GM19397 (cell line): ENCODE data around the gene RSPO3.

Experiments
- ATAC-seq: cut with Tn5 transposase; IDR thresholded peaks from one replicate; pipeline ENCODE4 v1.9.1; 2021; ENCODE audit warnings: mild to moderate bottlenecking, moderate library complexity; ENCODE audit not compliant: unreplicated experiment

Gene RSPO3

DNA sequence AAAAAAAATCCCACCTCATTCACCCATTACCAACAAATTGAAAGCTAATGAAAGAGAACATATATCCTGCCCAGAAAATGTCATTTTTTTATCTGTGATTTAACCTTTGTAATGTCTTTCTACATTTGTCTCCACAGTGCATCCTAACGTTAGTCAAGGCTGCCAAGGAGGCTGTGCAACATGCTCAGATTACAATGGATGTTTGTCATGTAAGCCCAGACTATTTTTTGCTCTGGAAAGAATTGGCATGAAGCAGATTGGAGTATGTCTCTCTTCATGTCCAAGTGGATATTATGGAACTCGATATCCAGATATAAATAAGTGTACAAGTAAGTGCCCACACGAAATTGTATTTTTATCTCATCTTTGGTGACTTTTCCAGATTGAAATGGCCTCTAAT is 30.0 kb downstream of the RSPO3 start:
- no peak for ATAC-seq

DNA sequence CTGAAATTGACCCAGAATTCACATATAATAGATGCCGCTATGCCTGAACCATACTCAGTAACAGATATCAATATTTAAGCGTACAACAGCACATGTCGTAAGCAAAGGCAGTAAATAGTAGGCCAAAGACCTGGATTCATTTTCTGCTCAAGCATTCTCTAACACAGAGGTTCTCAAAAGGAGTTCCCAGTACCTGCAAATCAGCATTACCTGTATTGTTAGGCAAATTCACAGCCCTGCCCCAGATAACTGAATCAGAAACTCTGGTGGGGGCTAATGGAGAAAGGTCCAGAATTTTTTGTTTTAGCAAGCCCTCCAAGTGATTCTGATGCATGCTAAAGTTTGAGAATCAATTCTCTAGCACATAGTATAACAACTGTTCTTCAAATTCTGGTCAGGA is 36.0 kb downstream of the RSPO3 start:
- ATAC-seq = no peak

DNA sequence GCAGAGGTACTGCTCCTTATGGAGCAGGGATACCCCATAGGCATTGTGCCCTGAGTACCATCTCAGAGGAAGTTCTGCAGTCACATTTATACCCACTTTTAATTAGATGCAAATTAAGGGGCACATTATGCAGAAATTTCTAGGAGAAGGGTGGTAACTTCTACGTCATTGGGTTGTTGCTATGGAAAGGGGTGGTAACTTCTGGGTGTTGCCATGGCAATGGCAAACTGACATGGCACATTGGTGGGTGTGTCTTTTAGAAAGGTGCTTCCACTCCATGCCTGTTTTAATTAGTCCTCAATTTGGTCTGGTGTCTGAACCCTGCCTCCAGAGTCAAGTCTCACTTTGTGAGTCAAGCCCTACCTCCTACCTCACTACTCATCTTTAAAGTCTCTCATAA is 42.0 kb downstream of the RSPO3 start:
- ATAC-seq = no peak

DNA sequence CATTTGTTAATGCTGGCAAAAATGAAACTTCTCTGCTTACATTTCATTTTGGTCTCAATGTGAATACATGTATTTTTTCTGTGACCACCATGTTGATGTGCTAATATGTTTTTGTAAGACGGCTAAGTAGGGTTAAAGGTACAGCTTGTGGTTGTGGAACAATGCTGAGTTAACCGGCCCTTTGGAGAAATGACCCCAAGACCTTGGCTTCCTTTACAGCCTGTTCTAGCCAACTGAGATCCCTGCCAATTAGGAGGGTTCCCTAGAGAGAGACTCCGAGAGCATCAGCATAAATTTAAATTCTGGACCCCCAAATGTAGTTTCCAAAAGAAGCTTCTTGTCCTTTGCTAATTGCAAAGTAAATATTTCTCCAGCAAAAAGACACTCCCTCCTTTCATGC is 44.4 kb downstream of the RSPO3 start:
- no peak for ATAC-seq

DNA sequence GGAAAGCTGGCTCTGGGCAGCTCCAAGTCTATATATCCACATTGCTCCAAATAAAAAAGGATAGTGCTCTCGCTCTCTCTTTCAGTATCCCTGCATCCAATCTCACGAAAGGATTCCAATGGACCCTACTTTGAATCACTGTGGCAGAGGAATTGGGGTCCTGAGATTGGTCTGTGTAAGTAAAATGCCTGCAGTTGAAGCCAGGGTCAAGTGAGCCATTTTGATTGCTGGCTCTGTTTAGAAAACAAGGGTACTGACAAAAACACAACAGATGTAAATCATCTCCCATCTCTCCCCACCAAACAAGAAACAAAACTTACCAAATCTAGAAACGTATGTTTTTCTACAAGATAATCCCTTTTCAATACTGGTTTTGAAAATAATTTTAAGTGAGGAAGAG is 45.6 kb downstream of the RSPO3 start:
- no peak for ATAC-seq

DNA sequence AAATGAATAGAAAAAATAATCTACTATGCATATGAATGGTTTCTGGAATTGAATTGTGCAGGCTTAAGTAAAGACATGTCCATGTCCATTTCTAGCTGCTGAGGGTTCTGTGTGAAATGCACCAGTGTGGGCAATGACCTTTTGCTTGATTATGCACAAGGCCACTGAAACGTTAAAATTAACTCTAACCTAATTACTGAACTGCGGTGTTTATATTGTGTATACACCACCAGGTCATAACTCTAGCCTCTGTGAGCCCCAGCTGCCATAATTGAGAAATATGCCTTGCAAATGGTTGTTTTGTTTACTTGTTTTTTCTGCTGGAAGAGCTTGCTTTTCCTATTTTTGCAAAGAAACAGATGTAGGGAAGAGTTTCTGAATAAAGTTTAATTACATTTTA is 46.1 kb downstream of the RSPO3 start:
- no peak for ATAC-seq

DNA sequence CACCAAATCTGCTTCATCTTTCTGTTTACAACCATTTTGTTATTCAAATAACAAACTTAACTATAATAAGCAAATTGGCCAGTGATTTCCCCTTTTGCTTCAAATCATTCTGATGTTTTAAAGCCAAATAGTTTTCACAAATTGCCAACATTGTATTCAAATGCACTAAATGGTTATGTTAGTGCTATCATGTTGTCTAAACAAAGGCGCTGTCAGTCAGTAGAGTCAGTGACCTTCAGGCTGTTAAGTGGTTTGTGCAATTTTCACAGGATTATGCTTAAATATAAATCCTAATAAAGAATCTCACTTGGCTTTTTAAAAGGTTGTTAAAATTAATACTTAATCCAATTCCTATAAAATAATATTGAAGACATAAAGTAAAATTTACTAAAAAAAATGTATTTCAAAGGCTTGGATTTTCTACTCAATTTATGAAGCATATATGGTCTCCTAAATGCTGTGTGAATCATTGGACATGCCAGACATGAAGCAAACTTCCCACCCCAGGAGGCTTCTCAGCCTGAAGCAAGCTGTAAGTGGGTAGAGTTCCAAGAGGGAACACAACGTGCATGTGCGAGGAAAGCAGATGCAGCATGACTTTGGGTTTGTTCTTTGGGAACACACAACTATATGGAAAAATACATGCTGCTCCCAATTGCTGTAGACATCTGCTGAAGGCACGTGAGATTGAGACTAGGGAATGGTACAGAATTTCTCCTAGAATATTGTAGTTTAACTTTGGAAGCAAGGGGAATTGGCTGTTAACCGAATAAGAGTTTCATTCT is 54.9 kb downstream of the RSPO3 start:
- ATAC-seq = no peak

DNA sequence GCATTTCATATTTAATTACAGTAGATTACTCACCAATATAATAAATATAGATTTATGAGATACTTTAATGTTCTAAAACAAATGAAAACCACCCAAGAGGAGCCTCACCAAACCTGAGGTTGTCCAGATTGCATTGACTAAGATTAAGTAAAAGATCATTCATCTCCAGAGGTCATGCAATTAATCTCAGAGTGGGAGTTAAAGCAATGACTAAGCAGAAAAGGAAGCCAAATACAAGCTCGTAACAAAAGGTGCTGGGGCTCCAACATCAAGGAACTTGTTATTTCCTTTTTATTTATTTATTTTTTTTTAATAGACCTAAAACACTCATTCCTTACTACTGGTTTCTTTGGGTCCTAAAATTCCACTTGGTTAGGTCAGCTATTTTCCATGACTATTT is 57.7 kb downstream of the RSPO3 start:
- no peak for ATAC-seq

DNA sequence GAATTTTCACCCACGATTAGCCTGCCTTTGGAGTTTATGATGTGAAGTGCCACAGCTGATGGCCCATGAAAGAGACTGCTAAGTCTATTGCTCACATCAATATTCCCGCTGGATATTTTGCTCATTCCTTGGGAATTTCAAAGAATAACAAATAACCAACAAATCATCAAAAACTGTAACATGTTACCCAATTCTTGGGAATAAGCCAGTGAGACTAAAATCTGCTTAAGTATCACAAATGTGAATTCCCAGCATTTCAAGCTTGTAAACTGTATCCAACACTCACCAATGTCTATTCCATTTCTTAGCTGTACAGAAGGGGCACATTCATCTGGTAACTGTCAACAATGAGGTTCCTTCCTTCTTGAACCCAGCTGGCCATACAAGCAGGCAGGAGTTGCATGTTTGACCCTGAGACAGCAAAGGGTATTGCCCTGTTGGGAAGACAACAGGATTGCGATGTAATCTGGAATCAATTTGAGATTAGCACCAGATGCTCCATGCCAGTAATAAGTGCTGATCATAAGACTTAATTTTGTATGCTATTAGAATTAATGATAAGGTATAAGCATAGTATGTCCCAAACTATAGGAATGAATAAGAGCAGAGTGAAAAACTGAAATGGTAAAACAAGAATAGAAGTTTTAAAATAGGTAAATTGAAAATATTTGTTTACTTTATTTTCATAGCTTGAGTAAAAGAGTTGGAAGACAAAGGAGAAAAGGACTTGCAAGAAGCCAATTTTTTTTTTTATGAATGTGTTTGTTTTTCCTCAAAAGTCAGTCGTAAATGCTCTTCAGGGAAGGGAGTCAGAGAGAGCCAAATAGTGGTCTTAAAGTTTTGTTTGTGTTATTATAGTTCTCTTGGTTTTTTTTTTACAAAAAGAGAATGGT is 58.8 kb downstream of the RSPO3 start:
- ATAC-seq = no peak

DNA sequence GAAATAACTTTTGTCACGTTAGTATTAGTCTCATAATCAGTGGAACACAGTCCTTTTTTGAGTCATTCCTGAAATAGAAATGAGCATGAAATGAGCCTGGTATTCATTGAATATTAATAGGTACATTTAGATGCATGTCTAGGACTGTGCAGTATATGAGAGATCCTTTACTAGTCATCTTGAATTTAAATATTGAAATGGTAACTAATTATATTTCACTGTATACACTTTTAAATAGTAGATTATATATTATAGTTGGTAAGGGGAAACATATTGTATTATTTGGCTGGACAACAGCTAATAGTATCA is 59.4 kb downstream of the RSPO3 start:
- no peak for ATAC-seq

DNA sequence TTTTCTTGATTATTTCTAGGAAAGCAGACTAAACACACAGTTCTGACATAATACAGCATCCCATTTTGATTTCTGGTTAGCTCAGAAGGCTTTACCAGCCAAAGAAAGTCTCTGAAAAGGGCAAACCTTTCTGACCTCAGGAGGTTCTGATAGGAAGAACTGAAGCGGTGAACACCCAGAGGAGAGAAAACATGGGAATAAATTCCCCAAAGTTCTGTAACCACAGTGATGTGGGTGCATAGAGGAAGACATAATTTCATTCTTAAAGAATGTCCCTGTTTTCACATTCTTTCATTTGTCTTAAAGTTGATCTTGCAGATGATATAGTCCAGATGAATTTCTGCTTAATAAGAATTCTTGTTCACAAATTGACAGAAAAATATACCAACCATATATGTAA is 60.3 kb downstream of the RSPO3 start:
- no peak for ATAC-seq

DNA sequence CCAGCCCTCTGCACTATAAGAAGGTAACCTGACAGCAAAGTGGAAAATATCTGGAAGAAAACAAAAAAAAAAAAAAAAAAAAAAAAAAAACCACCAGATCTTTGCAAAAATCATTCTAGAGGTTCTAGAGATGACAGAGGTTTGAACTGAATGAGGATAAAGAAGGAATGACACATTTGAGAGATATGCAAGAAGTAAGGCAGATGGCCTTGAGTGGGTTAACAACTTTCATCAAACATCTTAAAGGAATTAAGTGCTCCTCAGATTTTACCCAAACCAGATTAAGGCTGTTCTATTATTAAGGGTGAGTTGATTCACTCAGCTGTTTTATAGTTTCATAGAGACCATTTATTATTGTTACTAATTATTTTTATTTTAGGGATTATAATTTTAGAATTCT is 62.0 kb downstream of the RSPO3 start:
- no peak for ATAC-seq

DNA sequence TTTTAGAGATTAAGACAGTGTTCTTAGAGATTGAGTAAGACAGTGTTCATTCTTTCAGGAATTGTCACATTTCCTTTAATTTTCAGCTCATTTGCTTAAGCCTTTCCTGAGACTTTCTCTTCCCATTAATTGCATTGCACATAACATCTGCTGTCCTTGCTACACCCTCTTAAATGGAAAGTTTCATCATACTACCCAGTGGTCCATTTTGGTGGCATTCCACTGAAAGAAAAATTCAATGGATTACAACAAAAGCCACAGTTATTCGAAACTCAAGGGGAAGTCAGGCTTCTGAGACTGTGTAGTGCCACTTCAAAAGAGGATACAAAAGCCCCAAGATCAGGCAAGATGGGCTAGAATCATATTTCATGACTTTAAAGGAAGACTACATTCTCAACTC is 64.0 kb downstream of the RSPO3 start:
- ATAC-seq = no peak

DNA sequence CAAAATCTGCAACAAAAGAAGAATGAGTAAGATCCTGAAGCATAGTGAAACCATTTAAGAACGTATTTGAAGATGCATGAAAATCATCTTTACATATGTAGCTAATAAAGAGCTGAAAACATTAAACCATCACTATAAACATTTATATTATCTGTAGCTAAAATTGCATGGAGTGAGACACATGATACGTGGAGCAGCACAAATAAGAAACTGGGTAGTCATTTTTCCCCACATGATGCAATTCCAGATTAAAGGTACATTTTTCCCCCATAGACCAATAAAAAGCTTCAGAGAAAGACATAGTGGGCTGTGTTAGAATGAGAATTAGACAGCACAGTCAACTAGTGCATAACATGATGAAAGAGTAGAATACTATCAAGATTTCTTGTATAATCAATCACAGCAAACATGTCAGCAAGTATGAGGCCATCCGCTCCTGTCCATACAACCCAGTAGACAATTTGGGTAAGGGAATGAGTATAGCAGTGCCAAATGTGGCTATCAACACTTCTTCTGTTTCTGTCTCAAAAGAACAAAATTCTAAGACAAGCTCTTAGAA is 67.0 kb downstream of the RSPO3 start:
- ATAC-seq = no peak

DNA sequence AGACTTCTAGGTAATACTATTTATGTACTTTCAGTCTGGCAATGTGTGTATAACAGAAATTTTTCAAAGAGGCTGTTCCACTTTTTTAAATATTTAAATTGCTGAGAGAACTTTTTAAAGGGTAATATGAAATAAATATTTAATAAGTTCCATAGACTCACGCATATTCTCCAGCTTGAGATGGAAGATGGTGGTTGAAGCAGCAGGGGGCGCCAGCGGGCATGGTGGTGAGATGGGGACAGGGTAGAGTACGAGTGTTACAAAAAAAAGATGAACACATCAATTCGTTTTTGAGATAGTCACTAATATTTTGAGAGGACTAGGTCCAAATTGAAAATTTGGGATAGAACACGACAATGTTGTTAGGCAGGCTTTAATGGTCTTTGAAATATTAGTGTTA is 68.4 kb downstream of the RSPO3 start:
- ATAC-seq = no peak

DNA sequence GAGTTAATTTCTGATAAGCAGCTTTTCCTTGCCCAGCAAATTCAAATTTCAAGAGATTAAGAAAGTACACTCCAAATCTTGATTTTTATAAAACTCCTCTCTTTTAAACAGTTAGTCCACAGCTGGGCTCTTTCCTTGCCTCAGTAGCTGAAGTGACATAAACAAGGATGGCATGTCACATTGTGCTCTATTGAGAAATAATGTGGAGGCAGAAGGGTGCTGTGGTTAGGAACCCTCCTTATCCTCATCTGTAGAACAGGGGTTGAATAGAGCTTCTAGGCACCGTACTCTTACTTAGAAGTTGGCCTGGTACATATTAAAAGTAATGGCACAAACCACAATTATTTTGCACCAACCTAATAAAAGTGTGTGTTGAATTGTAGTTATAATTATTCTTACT is 70.3 kb downstream of the RSPO3 start:
- no peak for ATAC-seq

DNA sequence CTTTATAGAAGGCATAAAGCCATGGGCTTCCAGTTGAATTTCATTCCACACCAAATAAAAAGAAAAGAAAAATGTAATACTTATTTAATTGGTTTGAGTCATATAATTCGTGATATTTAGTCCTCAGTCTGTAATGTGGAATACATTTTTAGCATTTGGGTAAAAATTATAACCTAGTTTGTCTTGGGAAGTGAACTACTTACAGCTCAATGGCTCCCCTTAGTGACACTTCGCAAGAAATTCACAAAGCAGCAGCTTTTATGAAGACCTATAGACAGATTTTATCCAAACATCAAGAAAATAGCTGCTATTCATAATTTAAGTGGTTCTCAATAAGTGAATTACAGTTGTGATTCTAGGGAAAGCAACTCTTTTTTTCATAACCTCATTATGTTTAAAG is 72.1 kb downstream of the RSPO3 start:
- no peak for ATAC-seq

DNA sequence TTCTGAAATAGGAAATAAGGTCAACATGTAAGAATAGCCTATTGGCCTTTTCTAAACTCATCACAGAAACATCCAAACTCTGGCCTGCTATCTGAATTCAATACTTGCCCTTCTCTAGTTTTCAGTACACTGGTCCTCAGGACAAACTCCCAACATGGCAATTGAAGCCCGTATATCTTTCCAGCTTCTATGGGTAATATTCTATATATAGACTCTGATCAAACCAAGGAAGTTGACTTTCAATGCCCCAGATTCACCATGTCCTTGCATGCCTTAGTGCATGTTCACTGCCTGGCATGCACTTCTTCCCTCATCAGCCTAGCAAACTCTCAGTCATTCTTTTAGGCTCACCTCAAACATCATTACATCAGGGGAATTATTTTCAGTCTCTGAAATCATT is 73.2 kb downstream of the RSPO3 start:
- ATAC-seq = no peak

DNA sequence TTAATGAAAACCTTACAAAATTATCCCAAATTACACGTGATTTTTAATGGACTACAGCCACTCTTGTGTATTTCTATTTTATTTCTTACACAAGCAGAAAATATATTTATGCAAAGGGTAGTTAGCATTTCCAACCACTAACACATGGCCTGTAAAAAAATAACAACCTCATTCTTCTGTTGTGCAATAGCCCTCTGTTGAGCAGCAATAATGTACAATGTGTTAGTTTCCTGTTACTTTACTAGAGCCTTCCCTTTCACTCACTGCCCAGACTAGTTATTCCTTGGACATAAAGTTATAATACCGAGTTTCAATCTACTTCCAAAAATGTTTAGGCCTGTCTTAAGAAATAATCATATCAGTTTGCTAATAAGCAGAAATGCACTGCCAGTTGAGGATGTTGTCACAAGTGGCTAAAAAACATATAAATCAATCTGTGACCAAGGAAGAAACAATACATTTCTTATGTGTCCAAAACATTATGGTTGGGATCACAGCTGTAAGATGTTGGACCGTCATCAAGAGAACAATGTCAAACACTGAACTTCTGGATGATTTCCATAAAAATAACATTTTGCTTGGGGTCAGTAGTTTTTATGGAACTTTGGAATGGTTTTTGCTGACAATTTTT is 74.6 kb downstream of the RSPO3 start:
- no peak for ATAC-seq

DNA sequence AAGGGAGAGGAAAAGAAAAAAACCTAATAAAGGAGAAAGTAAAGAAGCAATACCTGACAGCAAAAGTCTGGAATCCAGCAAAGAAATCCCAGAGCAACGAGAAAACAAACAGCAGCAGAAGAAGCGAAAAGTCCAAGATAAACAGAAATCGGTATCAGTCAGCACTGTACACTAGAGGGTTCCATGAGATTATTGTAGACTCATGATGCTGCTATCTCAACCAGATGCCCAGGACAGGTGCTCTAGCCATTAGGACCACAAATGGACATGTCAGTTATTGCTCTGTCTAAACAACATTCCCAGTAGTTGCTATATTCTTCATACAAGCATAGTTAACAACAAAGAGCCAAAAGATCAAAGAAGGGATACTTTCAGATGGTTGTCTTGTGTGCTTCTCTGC is 77.4 kb downstream of the RSPO3 start:
- no peak for ATAC-seq

DNA sequence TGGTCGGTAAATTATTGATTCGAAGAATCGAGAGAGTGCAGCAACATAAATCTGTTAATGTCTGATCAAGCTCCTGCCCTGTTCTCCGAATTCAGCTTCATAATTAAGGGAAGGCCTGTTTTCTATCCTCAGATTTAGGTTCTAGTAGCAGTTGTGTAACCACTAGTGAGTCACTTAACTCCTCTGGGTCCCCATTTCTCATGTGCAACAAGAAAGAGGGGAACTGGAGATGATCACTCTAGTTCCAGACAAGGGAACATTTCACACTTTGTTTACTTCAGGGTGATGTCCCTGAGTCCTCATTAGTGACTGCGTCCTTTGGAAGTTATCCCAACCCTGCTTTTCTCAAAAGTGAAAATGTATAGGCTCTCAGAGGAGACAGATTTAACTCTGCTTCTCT is 80.1 kb downstream of the RSPO3 start:
- ATAC-seq = no peak

DNA sequence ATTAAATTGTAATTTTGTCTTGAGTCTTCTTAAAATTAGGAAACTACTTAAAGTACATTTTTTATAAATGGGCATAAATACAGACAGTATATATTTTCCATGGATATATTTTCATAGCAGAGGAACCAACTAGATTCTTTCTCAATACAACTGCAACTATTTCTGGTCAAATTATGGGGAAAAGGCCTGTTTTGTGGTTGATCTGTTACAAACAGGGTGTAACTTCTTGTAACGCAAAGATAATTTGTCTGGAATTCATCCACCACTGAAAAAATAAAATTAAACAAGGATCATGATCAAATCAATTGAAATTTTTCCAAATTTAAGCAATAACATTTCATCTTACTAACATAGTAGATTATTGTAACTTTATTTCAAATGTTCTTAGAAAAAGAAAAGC is 81.0 kb downstream of the RSPO3 start:
- ATAC-seq = no peak
